ENCODE measurements around the gene BCAR1.

The BCAR1 gene

GRCh38 chr16:75203667-75204409 lies 47.6 kb downstream of the BCAR1 start:
- DNase-seq (ENCODE audit: low read depth): no peak

- DNase-seq (ENCODE audit: low read depth): no peak
Measured at GRCh38 chr16:75203096-75203495, 48.3 kb downstream of the BCAR1 start.

- no peak for DNase-seq (ENCODE audit: low read depth)
Measured at GRCh38 chr16:75202069-75202590, 49.3 kb downstream of the BCAR1 start.

DNA sequence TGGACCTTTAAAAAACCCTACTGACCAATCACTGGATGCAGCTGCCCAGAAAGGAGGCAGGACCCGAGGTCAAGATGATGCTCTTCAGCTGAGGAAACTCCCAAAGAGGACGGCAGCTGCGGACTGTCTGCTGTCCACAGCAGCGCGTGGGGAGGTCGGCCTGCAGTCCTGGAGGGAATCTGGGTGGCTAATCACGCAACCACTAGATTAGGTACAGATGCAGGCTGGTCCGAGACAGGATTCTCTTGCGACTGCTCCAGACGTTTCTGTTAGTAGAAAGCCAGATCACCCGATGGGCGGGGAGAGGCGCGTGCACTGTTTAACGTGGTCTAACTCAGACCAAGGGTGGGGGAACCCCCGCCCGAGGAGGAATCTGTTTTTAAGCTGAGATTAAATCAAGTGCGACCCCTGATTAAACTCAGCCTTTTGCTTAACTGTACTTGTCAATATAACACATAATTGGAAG lies 53.3 kb downstream of the BCAR1 start:
- no peak for DNase-seq (ENCODE audit: low read depth)

DNA sequence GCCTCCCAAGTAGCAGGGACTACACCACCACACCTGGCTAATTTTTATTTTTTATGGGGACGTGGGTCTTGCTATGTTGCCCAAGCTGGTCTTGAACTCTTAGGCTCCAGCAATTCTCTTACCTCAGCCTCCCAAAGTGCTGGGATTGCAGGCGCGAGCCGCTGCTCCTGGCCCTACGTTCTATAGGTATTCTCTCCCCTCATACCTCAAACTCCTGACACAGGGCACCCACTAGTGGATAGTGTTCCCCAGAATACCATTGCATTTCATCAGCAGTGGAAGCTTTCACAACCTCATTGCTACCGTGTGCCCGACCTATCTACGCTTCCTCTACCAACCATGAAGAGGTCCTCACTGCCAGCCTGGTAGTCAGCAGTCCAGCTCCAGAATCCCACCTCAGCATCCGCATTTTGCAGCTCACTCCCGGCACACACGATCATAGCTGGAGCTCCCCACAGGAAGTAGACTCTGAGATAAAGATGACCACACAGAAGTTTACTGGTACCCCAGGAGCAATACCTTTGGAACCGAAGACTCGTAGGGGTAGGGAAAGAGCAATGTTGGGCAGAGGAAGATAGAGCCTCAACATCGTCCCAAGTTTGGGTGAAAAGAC lies 53.8 kb downstream of the BCAR1 start:
- no peak for DNase-seq (ENCODE audit: low read depth)

DNA sequence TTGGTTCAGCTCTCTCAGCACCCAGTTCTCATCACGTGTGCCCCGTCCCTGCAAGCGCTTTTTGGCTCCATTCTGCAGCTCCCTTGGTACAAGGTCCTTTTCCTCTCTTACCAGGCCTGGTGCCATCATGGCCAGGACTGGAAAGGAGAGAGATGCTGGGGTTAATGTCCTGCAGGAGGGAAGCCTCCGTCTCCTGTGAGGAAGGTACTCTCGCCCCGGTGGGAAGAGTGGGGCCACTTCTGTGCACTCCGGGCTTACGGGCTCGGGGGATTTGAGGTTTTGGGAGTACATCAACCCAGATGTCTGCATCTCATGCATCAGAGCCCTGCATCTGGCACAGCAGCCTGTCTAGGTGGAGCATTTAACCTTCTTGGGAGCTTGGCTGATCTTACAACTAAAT lies 54.6 kb downstream of the BCAR1 start:
- DNase-seq (ENCODE audit: low read depth): no peak

DNA sequence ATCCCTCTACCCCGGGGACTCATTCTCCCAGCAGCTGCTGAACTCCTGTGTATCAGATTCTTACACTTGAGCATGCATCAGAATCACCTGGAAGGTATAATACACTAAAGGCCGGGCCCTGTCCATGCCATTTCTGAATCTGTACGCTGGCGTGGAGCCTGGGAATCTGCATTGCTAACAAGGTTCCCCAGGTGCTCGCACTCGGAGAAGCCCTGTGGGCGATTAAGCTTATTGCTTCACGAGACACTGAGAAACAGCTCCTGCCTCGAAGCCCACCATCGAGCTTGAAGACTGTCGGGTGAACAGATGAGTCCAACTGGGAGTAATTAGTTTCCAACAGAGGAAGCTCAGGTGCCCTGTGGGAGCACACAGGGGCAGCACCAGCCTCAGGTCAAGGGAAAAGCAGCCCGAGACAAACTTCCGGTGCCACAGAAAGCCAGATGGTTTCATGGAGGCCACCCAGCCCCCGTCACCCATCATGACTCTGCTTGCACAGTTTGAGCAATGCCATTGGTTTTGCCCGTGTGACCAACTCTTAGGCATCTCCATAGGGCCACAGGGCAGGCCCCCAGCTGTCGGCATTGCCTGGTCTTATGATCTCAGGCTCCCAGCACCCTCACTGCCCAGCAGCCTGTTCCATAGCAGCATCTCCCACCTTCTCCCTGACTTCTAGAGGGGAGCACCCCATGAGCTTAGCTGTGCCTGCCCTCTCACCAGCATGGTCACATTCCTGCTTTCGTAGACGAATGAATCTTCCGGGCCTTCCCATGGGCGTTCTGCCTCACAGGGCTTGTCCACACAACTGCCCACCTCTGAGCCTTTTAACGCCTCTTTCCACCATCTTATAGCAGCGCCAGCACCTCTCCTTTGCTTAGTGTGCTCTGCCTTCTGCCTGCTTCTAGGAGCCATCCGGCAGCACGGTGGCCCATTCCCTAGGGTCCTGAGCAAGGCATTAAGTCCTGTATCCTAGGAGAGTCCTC lies 55.3 kb downstream of the BCAR1 start:
- no peak for DNase-seq (ENCODE audit: low read depth)

DNA sequence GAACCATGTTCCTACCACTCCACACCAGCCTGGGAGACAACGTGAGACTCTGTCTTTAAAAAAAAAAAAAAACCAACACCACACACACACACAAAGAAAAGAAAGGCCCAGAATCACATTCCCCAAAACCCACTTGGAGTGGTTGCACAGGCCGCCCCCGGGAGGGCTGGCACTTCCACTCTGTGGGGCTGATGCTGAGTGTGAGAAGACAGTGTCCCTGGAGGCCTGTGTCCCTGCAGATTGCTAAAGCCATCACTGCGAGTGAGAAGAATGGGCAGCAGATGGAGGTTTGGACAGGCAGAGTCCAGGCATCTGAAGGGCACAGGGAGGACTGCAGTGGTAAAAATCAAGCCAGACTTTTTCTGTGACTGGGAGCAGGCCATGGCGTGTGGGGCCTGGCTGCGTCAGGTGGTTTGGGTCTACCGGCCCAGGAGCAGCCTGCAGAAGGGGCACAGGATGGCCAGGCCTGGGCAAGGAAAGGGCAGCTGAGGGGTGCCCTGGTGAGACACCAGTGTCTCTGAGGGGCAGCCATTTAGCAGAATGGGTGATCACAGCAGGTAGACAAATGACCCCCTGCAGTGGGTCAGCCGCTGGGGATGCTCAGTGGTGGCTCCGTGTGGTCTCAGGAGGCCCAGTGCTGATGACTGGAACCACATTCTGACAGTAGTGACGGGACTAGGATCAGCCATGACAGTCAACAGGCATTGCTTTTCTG lies 57.5 kb downstream of the BCAR1 start:
- no peak for DNase-seq (ENCODE audit: low read depth)

DNA sequence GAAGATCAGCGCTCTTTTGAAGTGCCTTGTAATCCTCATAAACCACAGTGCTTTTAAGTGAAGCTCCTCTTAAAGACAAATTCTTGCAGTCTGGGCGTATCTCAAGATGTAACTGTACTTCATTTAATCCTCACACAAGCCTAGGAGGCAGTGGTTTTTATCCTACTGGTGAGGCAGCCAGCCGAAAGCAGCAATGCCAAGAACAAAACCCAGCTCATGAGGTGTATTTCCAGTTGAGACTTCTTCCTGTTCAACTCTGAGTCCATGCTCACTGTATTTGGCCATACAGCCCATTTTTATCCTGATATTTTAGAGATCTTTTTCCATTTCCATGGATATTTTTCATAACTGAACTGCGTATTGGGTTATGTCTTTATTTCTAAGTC lies 58.2 kb downstream of the BCAR1 start:
- no peak for DNase-seq (ENCODE audit: low read depth)

- DNase-seq (ENCODE audit: low read depth): no peak
Measured at GRCh38 chr16:75192606-75193264, 58.7 kb downstream of the BCAR1 start.

- DNase-seq (ENCODE audit: low read depth): no peak
Measured at GRCh38 chr16:75189638-75190245, 61.7 kb downstream of the BCAR1 start.

DNA sequence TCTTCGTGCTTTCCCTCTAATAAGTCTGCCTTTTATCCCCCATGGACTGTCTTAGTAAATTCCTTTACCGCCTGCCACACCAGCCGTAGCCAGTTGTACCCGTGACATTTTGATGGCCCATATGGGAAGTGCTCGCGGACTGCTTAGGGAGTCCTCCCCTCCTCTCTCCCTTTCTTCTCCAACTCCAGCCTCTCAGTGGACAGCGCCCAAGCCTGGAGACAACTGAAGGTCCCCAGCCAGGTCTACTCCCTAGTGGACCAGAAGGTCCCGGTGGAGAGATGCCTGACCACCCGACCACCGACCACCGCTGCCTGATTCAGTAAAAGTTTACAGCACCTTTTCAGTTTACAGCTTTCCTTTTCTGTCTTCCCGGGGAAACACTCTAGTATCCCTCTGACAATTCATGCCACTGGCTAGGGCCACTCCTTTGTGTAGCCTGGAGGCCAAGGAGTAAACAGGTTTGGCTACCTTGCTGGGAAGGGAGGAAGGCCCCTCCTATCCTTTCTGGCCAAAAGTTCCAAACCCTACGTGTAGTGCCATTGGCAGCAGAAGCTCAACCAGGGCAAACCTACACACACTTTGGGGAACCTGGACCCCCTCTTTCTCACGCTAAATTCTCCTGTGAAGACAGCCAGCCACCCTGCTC lies 62.5 kb downstream of the BCAR1 start:
- no peak for DNase-seq (ENCODE audit: low read depth)

- DNase-seq (ENCODE audit: low read depth): no peak
Measured at GRCh38 chr16:75181630-75182029, 69.8 kb downstream of the BCAR1 start.

- no peak for DNase-seq (ENCODE audit: low read depth)
Measured at GRCh38 chr16:75179208-75179607, 72.2 kb downstream of the BCAR1 start.
